PC-3 (cell line): ENCODE data around the gene KRT6A.

Experiments used
- EZH2 ChIP-seq: fragments of 300-600 bp; sonication (generic); IDR thresholded peaks from one replicate; pipeline ENCODE4 v1.6.1; 2017; ENCODE audit warnings: antibody characterized with exemption, mild to moderate bottlenecking, low read length; ENCODE audit not compliant: unreplicated experiment
- EZH2phosphoT487 ChIP-seq: fragments of 300-600 bp; sonication (generic); IDR thresholded peaks from 2 replicates; pipeline ENCODE4 v1.6.1; 2018; ENCODE audit warnings: mild to moderate bottlenecking, antibody characterized with exemption, low read length, borderline replicate concordance
- TF ChIP-seq, protein P1 (sequence below): fragments of 300-600 bp; sonication (generic); conservative IDR thresholded peaks from 2 replicates; pipeline ENCODE4 v1.5.1; 2017; ENCODE audit warnings: antibody characterized with exemption, low read depth, mild to moderate bottlenecking, low read length

DNA sequence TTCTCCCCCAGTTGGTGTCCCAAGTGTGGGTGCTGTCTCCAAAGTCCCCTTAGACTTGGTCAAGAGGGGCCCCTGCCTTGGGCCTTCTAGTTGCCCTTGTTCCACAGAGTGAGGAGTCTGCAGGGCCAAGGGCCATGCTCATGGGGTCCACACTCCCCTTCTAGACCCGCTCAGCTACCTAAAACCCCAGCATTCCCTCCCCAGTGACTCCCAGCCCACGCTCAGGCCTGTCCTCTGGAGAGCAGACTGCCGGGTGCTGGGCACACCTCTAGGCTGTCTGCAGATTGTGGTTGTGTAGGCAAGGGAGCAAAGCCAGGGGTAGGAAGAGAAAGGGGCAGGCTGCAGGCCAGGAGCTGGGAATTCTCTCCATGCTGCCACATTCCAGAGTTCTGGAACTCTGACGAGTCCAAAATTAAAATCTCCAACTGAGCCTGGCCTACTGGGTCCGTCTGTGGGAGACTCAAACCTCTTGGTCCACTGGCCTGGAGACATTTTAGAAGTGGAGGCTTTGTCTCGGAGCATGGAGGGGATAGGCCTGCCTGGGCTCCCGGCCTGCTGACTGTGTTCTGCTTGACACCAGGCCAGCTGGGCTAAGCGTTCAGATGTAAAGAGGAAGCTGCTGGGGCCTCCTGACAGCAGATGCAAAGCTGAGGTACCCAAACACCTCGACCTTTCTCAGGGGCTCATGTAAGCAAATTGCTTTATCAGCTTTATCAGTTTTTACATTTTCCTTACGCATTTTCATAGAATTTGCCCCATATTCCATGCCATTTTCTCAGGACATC, 40.8 kb upstream of the KRT6A start:
- TF ChIP-seq EZH2 (no peak), EZH2phosphoT487 (no peak)
- TF ChIP-seq, protein P1, sequence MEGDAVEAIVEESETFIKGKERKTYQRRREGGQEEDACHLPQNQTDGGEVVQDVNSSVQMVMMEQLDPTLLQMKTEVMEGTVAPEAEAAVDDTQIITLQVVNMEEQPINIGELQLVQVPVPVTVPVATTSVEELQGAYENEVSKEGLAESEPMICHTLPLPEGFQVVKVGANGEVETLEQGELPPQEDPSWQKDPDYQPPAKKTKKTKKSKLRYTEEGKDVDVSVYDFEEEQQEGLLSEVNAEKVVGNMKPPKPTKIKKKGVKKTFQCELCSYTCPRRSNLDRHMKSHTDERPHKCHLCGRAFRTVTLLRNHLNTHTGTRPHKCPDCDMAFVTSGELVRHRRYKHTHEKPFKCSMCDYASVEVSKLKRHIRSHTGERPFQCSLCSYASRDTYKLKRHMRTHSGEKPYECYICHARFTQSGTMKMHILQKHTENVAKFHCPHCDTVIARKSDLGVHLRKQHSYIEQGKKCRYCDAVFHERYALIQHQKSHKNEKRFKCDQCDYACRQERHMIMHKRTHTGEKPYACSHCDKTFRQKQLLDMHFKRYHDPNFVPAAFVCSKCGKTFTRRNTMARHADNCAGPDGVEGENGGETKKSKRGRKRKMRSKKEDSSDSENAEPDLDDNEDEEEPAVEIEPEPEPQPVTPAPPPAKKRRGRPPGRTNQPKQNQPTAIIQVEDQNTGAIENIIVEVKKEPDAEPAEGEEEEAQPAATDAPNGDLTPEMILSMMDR: no peak
